Upper lobe of right lung (tissue), 1 donor: ENCODE data around the gene LRRK1. TPM values are rescaled to one million over a fixed set of nuclear protein-coding genes. Genes with fewer than 3 reads are reported as not detected.

ENCODE experiments used
- ATAC-seq: fragments of 200-7000 bp; cut with Tn5 transposase; one replicate; pipeline ENCODE4 v1.9.1; 2020; ENCODE audit warnings: mild to moderate bottlenecking, moderate library complexity
- DNase-seq: peaks from one replicate; pipeline ENCODE4 v3.0.0-alpha.2; 2020
- H3K27ac ChIP-seq: fragments of 200-600 bp; one replicate; pipeline ENCODE4 v1.8.0; 2022
- H3K27me3 ChIP-seq: fragments of 200-600 bp; one replicate; pipeline ENCODE4 v1.8.0; 2022; ENCODE audit warnings: mild to moderate bottlenecking
- H3K36me3 ChIP-seq: fragments of 200-600 bp; one replicate; pipeline ENCODE4 v1.8.0; 2022
- H3K4me1 ChIP-seq: fragments of 200-600 bp; one replicate; pipeline ENCODE4 v1.8.0; 2022
- H3K4me3 ChIP-seq: fragments of 200-600 bp; one replicate; pipeline ENCODE4 v1.8.0; 2022; ENCODE audit warnings: mild to moderate bottlenecking
- H3K9me3 ChIP-seq: fragments of 200-600 bp; one replicate; pipeline ENCODE4 v1.8.0; 2022
- CTCF ChIP-seq: fragments of 200-600 bp; IDR thresholded peaks from one replicate; pipeline ENCODE4 v1.8.0; 2022; ENCODE audit warnings: antibody characterized with exemption
- intact Hi-C: fragments of 100-400 bp; cut with DNase I; formaldehyde crosslinking; loops from one replicate; pipeline ENCODE4 v1.11.0; 2022
- total RNA-seq: library from RNA; stranded (reverse); fragmentation: NEBNext Ultra II Directional; extraction: Animal tissue kit (Norgen Biotek cat#: 25700); gene quantifications from one replicate; pipeline ENCODE4 v1.2.1, GENCODE V29; 2021
- donor health status: DM: no; HTN: yes; CAD: no; lungs with severe emphysema.

Gene LRRK1
- total RNA-seq, 1 donor from 2014 or later: 22.6 TPM

- Histone ChIP-seq H3K4me3 (no peak overlapping the region), H3K27me3 (no peaks in the 10 kb centered on the region), H3K27ac (no peak overlapping the region), H3K36me3 (no peaks in the 10 kb centered on the region), H3K9me3 (no peaks in the 10 kb centered on the region), H3K4me1 (no peaks in the 10 kb centered on the region)
- ATAC-seq: no peak
- DNase-seq: no peak
- no peak for TF ChIP-seq CTCF
- intact Hi-C loops: no loop called here
These were observed 69.7 kb downstream of the LRRK1 start for GRCh38 chr15:100988857-100989256.

- no peaks in the 10 kb centered on the region for H3K9me3 ChIP-seq
- intact Hi-C loops: no loop called here
- H3K4me1 ChIP-seq: no peaks in the 10 kb centered on the region
- no peaks in the 10 kb centered on the region for H3K27me3 ChIP-seq
- ATAC-seq (peak; percentile 93), DNase-seq (peak; percentile 78)
- no peaks in the 10 kb centered on the region for H3K36me3 ChIP-seq
- TF ChIP-seq CTCF: no peak
- H3K4me3 ChIP-seq: no peak overlapping the region
- H3K27ac ChIP-seq: no peak overlapping the region
These were observed 75.7 kb downstream of the LRRK1 start for GRCh38 chr15:100994597-100995446.

GRCh38 chr15:100995471-100996430 is 76.6 kb downstream of the LRRK1 start:
- no peaks in the 10 kb centered on the region for H3K4me1 ChIP-seq
- H3K27me3 ChIP-seq: no peaks in the 10 kb centered on the region
- TF ChIP-seq CTCF: no peak
- intact Hi-C loops: no loop called here
- no peak for ATAC-seq
- no peak for DNase-seq
- no peaks in the 10 kb centered on the region for H3K36me3 ChIP-seq
- H3K4me3 ChIP-seq: no peak overlapping the region
- H3K9me3 ChIP-seq: no peaks in the 10 kb centered on the region
- H3K27ac ChIP-seq: no peak overlapping the region

- H3K9me3 ChIP-seq: no peaks in the 10 kb centered on the region
- DNase-seq: no peak
- no peaks in the 10 kb centered on the region for H3K4me1 ChIP-seq
- no peak for ATAC-seq
- no peaks in the 10 kb centered on the region for H3K27me3 ChIP-seq
- no peaks in the 10 kb centered on the region for H3K36me3 ChIP-seq
- intact Hi-C loops: no loop called here
- no peak overlapping the region for H3K4me3 ChIP-seq
- no peak overlapping the region for H3K27ac ChIP-seq
- TF ChIP-seq CTCF: no peak
These were observed 78.3 kb downstream of the LRRK1 start for GRCh38 chr15:100997442-100997841.

GRCh38 chr15:100998630-100999029 is 79.5 kb downstream of the LRRK1 start:
- TF ChIP-seq CTCF: no peak
- intact Hi-C loops: no loop called here

More at GRCh38 chr15:100998630-100999029, 79.5 kb downstream of the LRRK1 start:
- Histone ChIP-seq H3K4me3 (no peak overlapping the region), H3K9me3 (no peaks in the 10 kb centered on the region), H3K36me3 (no peaks in the 10 kb centered on the region), H3K4me1 (no peaks in the 10 kb centered on the region), H3K27me3 (no peaks in the 10 kb centered on the region), H3K27ac (no peak overlapping the region)
- DNase-seq (no peak), ATAC-seq (no peak)
